HEK293T (cell line): Measurements from ENCODE around the gene SLC24A2.
A peak's percentile ranks its signal among the peaks of the same experiment; 100 is the strongest.
"Not testable (repeated sequence)": the region's sequence is repeated elsewhere in the genome, so short reads cannot be mapped to it uniquely, and the experiment has no call there.

ENCODE experiments used
- CTCF ChIA-PET: fragments of 350-600 bp; formaldehyde crosslinking; extraction: SDS; loops from one replicate; lab custom pipeline; 2021; ENCODE audit warnings: antibody characterized with exemption, inconsistent platforms; lab: Yijun Ruan, JAX
- POLR2A ChIA-PET: fragments of 350-600 bp; formaldehyde crosslinking; extraction: SDS; loops from one replicate; lab custom pipeline; 2020; ENCODE audit warnings: antibody characterized with exemption, inconsistent platforms; lab: Yijun Ruan, JAX
- DNase-seq: peaks from one replicate; pipeline ENCODE4 v3.0.0; 2012; ENCODE audit warnings: mixed read lengths; ENCODE audit errors: extremely low spot score
- ARNT ChIP-seq: fragments of 450-650 bp; IDR thresholded peaks from 2 replicates; pipeline ENCODE4 v1.6.1; 2017; ENCODE audit warnings: mild to moderate bottlenecking
- BHLHE40 ChIP-seq: fragments of 450-650 bp; IDR thresholded peaks from 2 replicates; pipeline ENCODE4 v1.6.1; 2016; ENCODE audit warnings: mild to moderate bottlenecking, moderate library complexity, borderline replicate concordance
- CTBP1 ChIP-seq: fragments of 450-650 bp; IDR thresholded peaks from 2 replicates; pipeline ENCODE4 v1.6.1; 2016; ENCODE audit warnings: borderline replicate concordance
- ELF4 ChIP-seq: fragments of 450-650 bp; IDR thresholded peaks from 2 replicates; pipeline ENCODE4 v1.6.1; 2017; ENCODE audit warnings: antibody characterized with exemption
- FOXA1 ChIP-seq: fragments of 450-650 bp; IDR thresholded peaks from 2 replicates; pipeline ENCODE4 v1.6.1; 2016; ENCODE audit warnings: mild to moderate bottlenecking
- FOXK2 ChIP-seq: fragments of 450-650 bp; IDR thresholded peaks from 2 replicates; pipeline ENCODE4 v1.6.1; 2016; ENCODE audit warnings: mild to moderate bottlenecking
- FOXM1 ChIP-seq: fragments of 450-650 bp; IDR thresholded peaks from 2 replicates; pipeline ENCODE4 v1.6.1; 2017; ENCODE audit warnings: mild to moderate bottlenecking, borderline replicate concordance
- HDGF ChIP-seq: fragments of 450-650 bp; IDR thresholded peaks from 2 replicates; pipeline ENCODE4 v1.6.1; 2017; ENCODE audit warnings: antibody characterized with exemption, borderline replicate concordance
- L3MBTL2 ChIP-seq: fragments of 450-650 bp; conservative IDR thresholded peaks from 2 replicates; pipeline ENCODE4 v1.6.1; 2016; ENCODE audit warnings: mild to moderate bottlenecking
- LEF1 ChIP-seq: fragments of 450-650 bp; IDR thresholded peaks from 2 replicates; pipeline ENCODE4 v1.6.1; 2017; ENCODE audit warnings: mild to moderate bottlenecking, borderline replicate concordance
- NFRKB ChIP-seq: fragments of 450-650 bp; IDR thresholded peaks from 2 replicates; pipeline ENCODE4 v1.6.1; 2016; ENCODE audit warnings: mild to moderate bottlenecking, moderate library complexity
- SP1 ChIP-seq: fragments of 450-650 bp; IDR thresholded peaks from 2 replicates; pipeline ENCODE4 v1.6.1; 2017
- SUZ12 ChIP-seq: fragments of 450-650 bp; IDR thresholded peaks from 2 replicates; pipeline ENCODE4 v1.6.1; 2016; ENCODE audit warnings: mild to moderate bottlenecking
- TARDBP ChIP-seq: fragments of 450-650 bp; IDR thresholded peaks from 2 replicates; pipeline ENCODE4 v1.6.1; 2016
- ZNF384 ChIP-seq: fragments of 450-650 bp; IDR thresholded peaks from 2 replicates; pipeline ENCODE4 v1.6.1; 2016
- TF ChIP-seq, protein P1 (sequence below): fragments of 450-650 bp; IDR thresholded peaks from 2 replicates; pipeline ENCODE4 v1.6.1; 2016

The SLC24A2 gene

DNA sequence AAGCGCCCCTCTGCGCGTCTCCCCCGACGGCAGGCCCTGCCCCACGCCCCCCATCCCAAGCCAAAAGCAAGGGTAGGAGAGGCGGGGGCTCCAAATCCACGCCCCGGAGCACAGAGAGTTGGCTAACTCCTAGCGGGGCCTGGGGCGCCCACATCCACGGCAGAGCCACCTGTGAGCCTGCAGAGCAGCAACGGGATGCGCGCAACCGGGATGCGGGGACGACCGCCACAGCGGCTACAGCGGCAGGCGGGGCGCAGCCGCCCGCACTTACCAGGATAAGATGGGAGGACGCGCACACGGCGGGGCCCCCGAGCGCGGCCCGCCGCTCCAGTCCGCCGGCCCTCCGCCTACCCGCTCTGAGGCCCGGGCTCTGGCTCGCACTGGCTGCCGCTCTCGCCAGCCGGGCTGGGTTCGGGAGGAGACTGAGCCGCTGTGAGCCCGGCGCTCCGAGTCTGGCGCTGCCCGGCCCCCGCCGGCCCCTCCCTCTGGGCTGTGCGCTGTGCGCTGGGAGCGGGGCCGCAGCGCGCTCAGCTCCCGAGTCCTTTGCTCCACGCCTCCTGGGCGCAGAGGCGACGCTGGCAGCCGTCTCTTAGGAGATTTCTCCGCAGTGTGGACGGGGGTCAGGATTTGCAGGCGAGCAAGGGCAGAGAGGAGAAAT, at the start of gene SLC24A2:
TSS of gene SLC24A2 (minus strand) at position 424 of the 658 bp plus-strand sequence.
- POLR2A ChIA-PET = no interaction called here
- peak; percentile 66 for DNase-seq
- CTCF ChIA-PET = no interaction called here

DNA sequence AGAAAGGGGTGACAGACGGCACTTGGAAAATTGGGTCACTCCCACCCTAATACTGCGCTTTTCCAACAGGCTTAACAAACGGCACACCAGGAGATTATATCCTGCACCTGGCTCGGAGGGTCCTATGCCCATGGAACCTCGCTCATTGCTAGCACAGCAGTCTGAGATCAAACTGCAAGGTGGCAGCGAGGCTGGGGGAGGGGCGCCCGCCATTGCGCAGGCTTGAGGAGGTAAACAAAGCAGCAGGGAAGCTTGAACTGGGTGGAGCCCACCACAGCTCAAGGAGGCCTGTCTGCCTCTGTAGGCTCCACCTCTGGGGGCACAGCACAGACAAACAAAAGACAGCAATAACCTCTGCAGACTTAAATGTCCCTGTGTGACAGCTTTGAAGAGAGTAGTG, 44.5 kb upstream of the SLC24A2 start:
- CTCF ChIA-PET, POLR2A ChIA-PET, DNase-seq: not testable (repeated sequence)

More for the DNA sequence above, at the start of gene SLC24A2:
- TF ChIP-seq HDGF (no peak), CTBP1 (no peak), LEF1 (no peak), L3MBTL2 (no peak), ZNF384 (no peak), SP1 (no peak), ELF4 (no peak), TARDBP (no peak)
- TF ChIP-seq, protein P1, sequence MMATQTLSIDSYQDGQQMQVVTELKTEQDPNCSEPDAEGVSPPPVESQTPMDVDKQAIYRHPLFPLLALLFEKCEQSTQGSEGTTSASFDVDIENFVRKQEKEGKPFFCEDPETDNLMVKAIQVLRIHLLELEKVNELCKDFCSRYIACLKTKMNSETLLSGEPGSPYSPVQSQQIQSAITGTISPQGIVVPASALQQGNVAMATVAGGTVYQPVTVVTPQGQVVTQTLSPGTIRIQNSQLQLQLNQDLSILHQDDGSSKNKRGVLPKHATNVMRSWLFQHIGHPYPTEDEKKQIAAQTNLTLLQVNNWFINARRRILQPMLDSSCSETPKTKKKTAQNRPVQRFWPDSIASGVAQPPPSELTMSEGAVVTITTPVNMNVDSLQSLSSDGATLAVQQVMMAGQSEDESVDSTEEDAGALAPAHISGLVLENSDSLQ = no peak

DNA sequence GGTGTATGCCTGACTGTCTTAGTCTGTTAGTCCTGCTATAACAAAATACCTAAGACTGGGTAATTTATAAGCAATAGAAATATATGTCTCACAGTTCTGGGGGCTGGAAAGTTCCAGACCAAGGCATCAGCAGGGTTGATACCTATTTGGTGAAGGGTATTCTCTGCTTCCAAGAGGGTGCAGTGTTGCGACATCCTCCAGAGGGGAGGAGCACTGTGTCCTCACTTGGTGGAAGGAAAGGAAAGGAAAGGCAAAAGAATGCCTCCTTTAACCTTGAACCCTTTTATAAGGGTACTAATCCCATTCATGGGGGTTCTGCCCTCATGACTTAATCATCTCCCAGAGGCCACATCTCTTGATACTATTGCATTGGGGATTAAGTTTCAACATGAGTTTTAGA, 42.0 kb upstream of the SLC24A2 start:
- DNase-seq = no peak
- CTCF ChIA-PET = no interaction called here
- POLR2A ChIA-PET = no interaction called here
- TF ChIP-seq ARNT (no peak), LEF1 (no peak), SUZ12 (no peak), FOXM1 (no peak), ZNF384 (no peak), HDGF (no peak), CTBP1 (no peak), ELF4 (no peak), SP1 (no peak), FOXA1 (no peak), BHLHE40 (no peak), TARDBP (no peak)
- TF ChIP-seq, protein P1 = no peak

DNA sequence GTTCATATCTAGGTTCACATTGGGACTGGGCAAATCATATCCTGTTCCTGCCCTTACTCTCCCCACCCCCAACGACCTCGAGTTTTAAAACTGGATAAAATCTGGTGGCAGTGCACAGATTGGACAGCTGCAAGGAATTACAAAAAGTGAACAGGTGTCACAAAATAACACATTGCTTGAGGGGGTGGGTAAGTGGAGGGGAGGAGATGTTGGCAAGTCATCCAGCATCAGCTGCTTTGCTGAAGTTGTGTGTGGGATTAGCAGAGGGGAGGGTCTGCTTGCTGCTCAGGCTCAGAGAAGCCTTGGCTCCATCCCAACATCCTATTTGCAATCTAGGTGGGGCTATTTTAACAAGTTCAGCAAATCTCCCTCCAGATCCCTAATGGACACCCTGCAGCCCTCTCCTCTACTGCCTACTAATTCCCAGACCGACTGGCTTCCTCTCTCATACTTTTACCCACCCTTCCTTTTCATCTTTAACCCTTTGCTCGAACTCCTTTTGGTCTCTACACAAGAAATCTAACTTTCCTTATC, 39.8 kb upstream of the SLC24A2 start:
- ChIA-PET POLR2A (no interaction called here), CTCF (no interaction called here)
- DNase-seq = no peak
- no peak for TF ChIP-seq NFRKB
- no peak for TF ChIP-seq FOXA1
- no peak for TF ChIP-seq CTBP1
- TF ChIP-seq, protein P1 = no peak
- no peak for TF ChIP-seq FOXM1
- TF ChIP-seq BHLHE40 = no peak
- no peak for TF ChIP-seq HDGF
- no peak for TF ChIP-seq L3MBTL2
- no peak for TF ChIP-seq ZNF384
- TF ChIP-seq SP1 = no peak
- TF ChIP-seq LEF1 = no peak
- no peak for TF ChIP-seq ELF4
- TF ChIP-seq FOXK2 = no peak
- TF ChIP-seq ARNT = no peak
- no peak for TF ChIP-seq TARDBP
- TF ChIP-seq SUZ12 = no peak

DNA sequence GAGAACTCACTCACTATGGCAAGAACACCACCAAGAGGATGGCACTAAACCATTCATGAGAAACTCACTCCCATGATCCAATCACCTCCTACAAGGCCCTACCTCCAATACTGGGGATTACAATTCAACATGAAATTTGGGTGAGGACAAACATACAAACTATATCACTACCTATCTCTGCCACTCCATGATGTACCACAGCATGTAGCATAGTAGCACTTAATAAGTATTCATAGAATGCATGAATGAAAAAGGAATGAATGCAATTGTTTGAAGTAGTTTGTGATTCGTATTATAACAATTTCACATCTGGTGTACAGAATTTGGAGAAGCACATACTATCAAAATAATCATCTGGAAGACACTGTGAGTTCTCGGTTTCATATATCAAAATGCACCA, 27.9 kb upstream of the SLC24A2 start:
- ChIA-PET POLR2A (no interaction called here), CTCF (no interaction called here)
- TF ChIP-seq SUZ12 (no peak), ZNF384 (no peak), NFRKB (no peak), CTBP1 (no peak), BHLHE40 (no peak), SP1 (no peak), LEF1 (no peak), ARNT (no peak), FOXK2 (no peak), L3MBTL2 (no peak), TARDBP (no peak)
- TF ChIP-seq, protein P1 = no peak
- no peak for DNase-seq

DNA sequence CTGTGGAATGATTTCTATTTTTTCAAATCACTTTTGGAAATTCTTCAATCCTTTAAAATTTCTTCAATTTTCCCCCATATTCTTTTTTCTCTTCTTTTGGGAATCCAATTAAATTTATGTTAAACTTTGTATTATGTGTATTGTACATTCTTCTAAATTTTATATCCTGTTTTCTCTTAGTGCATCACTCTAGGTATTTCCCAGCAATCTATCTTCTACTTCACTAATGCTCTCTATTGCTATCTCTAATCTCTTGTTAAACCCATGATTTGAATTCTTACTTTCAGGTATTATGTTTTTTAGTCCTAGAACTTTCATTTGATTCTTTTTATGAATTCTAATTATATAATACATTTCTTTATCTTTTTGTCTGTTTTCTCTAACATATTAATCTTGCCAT, 23.4 kb upstream of the SLC24A2 start:
- no peak for DNase-seq
- CTCF ChIA-PET = no interaction called here
- POLR2A ChIA-PET = no interaction called here
- TF ChIP-seq ARNT (no peak), L3MBTL2 (no peak), CTBP1 (no peak), FOXK2 (no peak)
- TF ChIP-seq, protein P1 = no peak
